IMR-90 (cell line): ENCODE measurements around the gene SPRR1B. TPM values are rescaled to one million over a fixed set of nuclear protein-coding genes. Genes with fewer than 3 reads are reported as not detected.

Source experiments
- ATAC-seq: fragments of 200-7000 bp; cut with Tn5 transposase; 2 replicates; pipeline ENCODE4 v1.9.1; 2020; ENCODE audit warnings: low read depth, mild to moderate bottlenecking, moderate library complexity
- BruUV-seq: library from RNA; stranded (reverse); fragments of 400-500 nt; replicated peaks from 2 replicates; lab custom pipeline; 2021; lab: Mats Ljungman, UMichigan
- CTCF ChIA-PET: fragments of 300-600 bp; formaldehyde crosslinking; extraction: SDS; loops from one replicate; lab custom pipeline; 2021; ENCODE audit warnings: antibody characterized with exemption; lab: Yijun Ruan, JAX
- POLR2A ChIA-PET: fragments of 300-600 bp; sonication (Branson Sonifier 250); formaldehyde crosslinking; loops from one replicate; lab custom pipeline; 2022; ENCODE audit warnings: antibody characterized with exemption; ENCODE audit not compliant: unreplicated experiment; lab: Charles Lee
- DNase-seq: peaks from one replicate; pipeline ENCODE4 v3.0.0; 2013
- H2AFZ ChIP-seq: replicated peaks from 2 replicates; pipeline ENCODE3; 2013; ENCODE audit warnings: low read length, mild to moderate bottlenecking; ENCODE audit not compliant: poor library complexity
- H2AK5ac ChIP-seq: 2 replicates; pipeline ENCODE4 v1.6.1; 2013; ENCODE audit warnings: low read depth, low read length, inconsistent platforms
- H2AK9ac ChIP-seq: replicated peaks from 2 replicates; pipeline ENCODE3; 2013; ENCODE audit warnings: mild to moderate bottlenecking, low read depth, low read length, moderate library complexity; ENCODE audit not compliant: poor library complexity
- H2BK120ac ChIP-seq: 2 replicates; pipeline ENCODE4 v1.6.1; 2013; ENCODE audit warnings: low read depth, low read length, inconsistent platforms
- H2BK15ac ChIP-seq: 3 replicates; pipeline ENCODE4 v1.6.1; 2013; ENCODE audit warnings: low read depth, low read length, inconsistent platforms
- H2BK20ac ChIP-seq: 2 replicates; pipeline ENCODE4 v1.6.1; 2013; ENCODE audit warnings: low read depth, mild to moderate bottlenecking, inconsistent platforms, low read length, moderate library complexity
- H2BK5ac ChIP-seq: 2 replicates; pipeline ENCODE4 v1.6.1; 2013; ENCODE audit warnings: mild to moderate bottlenecking, low read depth, low read length, inconsistent platforms; ENCODE audit not compliant: poor library complexity, severe bottlenecking
- H3K14ac ChIP-seq: replicated peaks from 2 replicates; pipeline ENCODE4 v1.6.1; 2013; ENCODE audit warnings: low read depth, low read length, inconsistent platforms
- H3K18ac ChIP-seq: 2 replicates; pipeline ENCODE4 v1.6.1; 2013; ENCODE audit warnings: low read depth, low read length, control low read depth
- H3K23ac ChIP-seq: 2 replicates; pipeline ENCODE4 v1.6.1; 2013; ENCODE audit warnings: low read depth, low read length, inconsistent platforms
- H3K27ac ChIP-seq: 2 replicates; pipeline ENCODE4 v1.5.1; 2013; ENCODE audit warnings: mild to moderate bottlenecking, control low read depth, low read length; ENCODE audit not compliant: insufficient read depth
- H3K27me3 ChIP-seq: 2 replicates; pipeline ENCODE4 v1.6.1; 2013; ENCODE audit warnings: low read length; ENCODE audit not compliant: control insufficient read depth, insufficient read depth
- H3K36me3 ChIP-seq: 2 replicates; pipeline ENCODE4 v1.6.1; 2013; ENCODE audit warnings: low read length, mixed read lengths; ENCODE audit not compliant: control insufficient read depth, insufficient read depth
- H3K4ac ChIP-seq: 2 replicates; pipeline ENCODE4 v1.6.1; 2013; ENCODE audit warnings: low read depth, low read length, inconsistent platforms
- H3K4me1 ChIP-seq: 2 replicates; pipeline ENCODE4 v1.6.1; 2013; ENCODE audit warnings: low read length, mixed read lengths; ENCODE audit not compliant: control insufficient read depth, insufficient read depth
- H3K4me2 ChIP-seq: 2 replicates; pipeline ENCODE4 v1.6.1; 2013; ENCODE audit warnings: low read depth, mild to moderate bottlenecking, control low read depth, low read length, moderate library complexity
- H3K4me3 ChIP-seq: 2 replicates; pipeline ENCODE4 v1.5.1; 2013; ENCODE audit warnings: low read depth, mild to moderate bottlenecking, control low read depth, low read length, moderate library complexity; ENCODE audit not compliant: insufficient read depth
- H3K56ac ChIP-seq: 2 replicates; pipeline ENCODE4 v1.6.1; 2013; ENCODE audit warnings: low read length, inconsistent platforms; ENCODE audit not compliant: insufficient read depth; ENCODE audit errors: extremely low read depth
- H3K79me1 ChIP-seq, 2 experiments: 2 replicates each; pipeline ENCODE4 v1.6.1; 2013; ENCODE audit warnings: low read length in 2 of 2, inconsistent platforms in 1 of 2, low read depth in 1 of 2
- H3K9ac ChIP-seq: 2 replicates; pipeline ENCODE4 v1.6.1; 2013; ENCODE audit warnings: low read depth, low read length, control low read depth
- H3K9me1 ChIP-seq: 2 replicates; pipeline ENCODE4 v1.6.1; 2013; ENCODE audit warnings: low read length, inconsistent platforms; ENCODE audit not compliant: insufficient read depth
- H3K9me3 ChIP-seq: 2 replicates; pipeline ENCODE4 v1.6.1; 2013; ENCODE audit warnings: low read length; ENCODE audit not compliant: control insufficient read depth, insufficient read depth
- H4K20me1 ChIP-seq: 2 replicates; pipeline ENCODE4 v1.6.1; 2013; ENCODE audit warnings: low read length, inconsistent platforms; ENCODE audit not compliant: insufficient read depth
- H4K5ac ChIP-seq: 2 replicates; pipeline ENCODE4 v1.6.1; 2013; ENCODE audit warnings: mild to moderate bottlenecking, low read depth, low read length, control low read depth
- H4K8ac ChIP-seq, 2 experiments: 2 replicates each; pipeline ENCODE4 v1.6.1; 2013; ENCODE audit warnings: low read depth in 2 of 2, low read length in 2 of 2, control low read depth in 1 of 2, inconsistent platforms in 1 of 2
- H4K91ac ChIP-seq: 2 replicates; pipeline ENCODE4 v1.6.1; 2013; ENCODE audit warnings: low read depth, low read length, inconsistent platforms; ENCODE audit not compliant: insufficient read depth
- FOS ChIP-seq: fragments of 150-350 bp; IDR thresholded peaks from 2 replicates; pipeline ENCODE4 v1.6.1; 2016; ENCODE audit warnings: low read depth, low read length
- MAZ ChIP-seq: IDR thresholded peaks from 2 replicates; pipeline ENCODE4 v1.6.1; 2012; ENCODE audit warnings: low read depth, mild to moderate bottlenecking, low read length, improper control_type of control experiment, moderate library complexity, borderline replicate concordance
- MXI1 ChIP-seq: IDR thresholded peaks from 2 replicates; pipeline ENCODE4 v1.6.1; 2012; ENCODE audit warnings: low read depth, mild to moderate bottlenecking, low read length, moderate library complexity, borderline replicate concordance
- POLR2A ChIP-seq: IDR thresholded peaks from 2 replicates; pipeline ENCODE4 v1.6.1; 2012; ENCODE audit warnings: mild to moderate bottlenecking, low read depth, low read length
- RFX5 ChIP-seq: IDR thresholded peaks from 2 replicates; pipeline ENCODE4 v1.8.0; 2012; ENCODE audit warnings: low read depth, mild to moderate bottlenecking, low read length, moderate library complexity
- USF2 ChIP-seq: fragments of 150-350 bp; IDR thresholded peaks from 2 replicates; pipeline ENCODE4 v1.6.1; 2017; ENCODE audit warnings: mild to moderate bottlenecking, antibody characterized with exemption, low read length, low read depth
- WGBS, 2 experiments: methylation state at CpG; one replicate each; pipeline versions ENCODE4 v1.1.5 to v1.1.7; 2013; ENCODE audit warnings: missing lambda C conversion rate in 2 of 2; ENCODE audit not compliant: insufficient read length in 1 of 2; ENCODE audit errors: extremely low coverage in 2 of 2; 5-methylcytosine and 5-hydroxymethylcytosine counted together
- dilution Hi-C: fragments of 300-500 bp; cut with HindIII; formaldehyde crosslinking; loops from one replicate; pipeline ENCODE4 v1.14.3; 2018; ENCODE audit warnings: low sequenced_read_pairs; ENCODE audit not compliant: unreplicated experiment
- in situ Hi-C: fragments of 300-500 bp; cut with MboI; formaldehyde crosslinking; loops from 3 replicates; pipeline ENCODE4 v1.14.3; 2019; ENCODE audit warnings: low sequenced_read_pairs, inconsistent platforms, mixed read lengths
- intact Hi-C: fragments of 100-400 bp; cut with micrococcal nuclease; formaldehyde crosslinking; loops from 2 replicates; pipeline ENCODE4 v1.10.0; 2022
- polyA plus RNA-seq, 3 experiments: library from polyadenylated mRNA; depleted of rRNA; stranded (reverse); fragments of >200 nt; gene quantifications; 2 replicates each; pipeline ENCODE4 v1.2.3, GENCODE V29; 2012; ENCODE audit warnings: low replicate concordance in 1 of 3
- total RNA-seq: library from RNA; depleted of rRNA; stranded (reverse); fragments of >200 nt; gene quantifications from 2 replicates; pipeline ENCODE4 v1.2.3, GENCODE V29; 2012

SPRR1B gene
- total and polyA plus RNA-seq, 2 of the 4 experiments (the other 2 are of a cell fraction): not detected

DNA sequence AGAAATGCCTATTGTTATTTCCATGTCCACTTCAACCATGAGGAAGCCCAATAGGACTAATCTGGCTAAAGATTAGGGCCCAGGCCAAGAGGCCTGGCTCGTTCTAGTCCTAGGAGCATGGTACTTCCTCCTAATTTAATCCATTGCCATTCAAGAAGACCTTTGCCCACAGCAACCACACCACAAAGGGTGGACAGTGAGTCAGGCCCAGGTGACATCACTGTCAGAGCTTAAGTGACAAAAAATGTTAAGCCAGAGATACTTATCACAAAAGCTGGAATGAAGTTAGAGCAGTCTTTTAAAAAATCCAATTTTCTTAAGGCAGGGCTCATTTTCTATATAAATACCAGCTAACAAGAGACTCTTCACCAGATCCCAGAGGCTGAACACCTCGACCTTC is 29.6 kb upstream of the SPRR1B start, which contains the start of gene SPRR3:
Gene SPRR3, plus strand, starts transcription at position 368 of the 400 bp plus-strand sequence. CDS start 1,272 bp downstream, outside the sequence.
- Histone ChIP-seq H3K23ac (no peak within 1 kb of the TSS), H2AFZ (no peak within 1 kb of the TSS), H3K27ac (no peak within 1 kb of the TSS), H3K14ac (no peak within 1 kb of the TSS), H3K9ac (no peak within 1 kb of the TSS), H4K8ac (no peak within 1 kb of the TSS), H3K56ac (no peak within 1 kb of the TSS), H3K4me1 (no peaks in the 10 kb centered on the region), H3K4ac (no peak within 1 kb of the TSS), H3K9me3 (no peaks in the 10 kb centered on the region), H2BK5ac (no peak within 1 kb of the TSS), H3K18ac (no peak within 1 kb of the TSS), H2BK20ac (no peak within 1 kb of the TSS), H2BK120ac (no peak within 1 kb of the TSS), H3K27me3 (no peaks in the 10 kb centered on the region), H2BK15ac (no peak within 1 kb of the TSS), H3K36me3 (no peaks in the 10 kb centered on the region), H3K9me1 (no peaks in the 10 kb centered on the region), H2AK9ac (no peak within 1 kb of the TSS), H4K5ac (no peak within 1 kb of the TSS), H3K79me1 (no peaks in the 10 kb centered on the region), H2AK5ac (no peak within 1 kb of the TSS), H3K4me2 (no peak within 1 kb of the TSS), H4K91ac (no peak within 1 kb of the TSS), H4K20me1 (no peaks in the 10 kb centered on the region), H3K4me3 (no peak within 1 kb of the TSS)
- POLR2A ChIA-PET: no interaction called here
- intact Hi-C loops (no loop called here), dilution Hi-C loops (no loop called here), in situ Hi-C loops (no loop called here)
- no peak for DNase-seq
- CTCF ChIA-PET: no interaction called here
- TF ChIP-seq RFX5: no peak
- TF ChIP-seq USF2: no peak
- no peak for TF ChIP-seq POLR2A
- no peak for TF ChIP-seq MXI1
- TF ChIP-seq FOS: no peak
- no peak for TF ChIP-seq MAZ
- no peak for ATAC-seq
- no TSS peak for BruUV-seq
- 0% methylated on average over 1 of the region's 2 CpGs; no CpG with 5 or more reads in 1 of the 2 experiments for WGBS, 2 experiments
